HG03280 (cell line): ENCODE data around the gene POU2F3.

ENCODE experiments used
- ATAC-seq: cut with Tn5 transposase; IDR thresholded peaks from one replicate; pipeline ENCODE4 v1.9.1; 2021; ENCODE audit warnings: mild to moderate bottlenecking, moderate library complexity; ENCODE audit not compliant: unreplicated experiment

POU2F3 gene

DNA sequence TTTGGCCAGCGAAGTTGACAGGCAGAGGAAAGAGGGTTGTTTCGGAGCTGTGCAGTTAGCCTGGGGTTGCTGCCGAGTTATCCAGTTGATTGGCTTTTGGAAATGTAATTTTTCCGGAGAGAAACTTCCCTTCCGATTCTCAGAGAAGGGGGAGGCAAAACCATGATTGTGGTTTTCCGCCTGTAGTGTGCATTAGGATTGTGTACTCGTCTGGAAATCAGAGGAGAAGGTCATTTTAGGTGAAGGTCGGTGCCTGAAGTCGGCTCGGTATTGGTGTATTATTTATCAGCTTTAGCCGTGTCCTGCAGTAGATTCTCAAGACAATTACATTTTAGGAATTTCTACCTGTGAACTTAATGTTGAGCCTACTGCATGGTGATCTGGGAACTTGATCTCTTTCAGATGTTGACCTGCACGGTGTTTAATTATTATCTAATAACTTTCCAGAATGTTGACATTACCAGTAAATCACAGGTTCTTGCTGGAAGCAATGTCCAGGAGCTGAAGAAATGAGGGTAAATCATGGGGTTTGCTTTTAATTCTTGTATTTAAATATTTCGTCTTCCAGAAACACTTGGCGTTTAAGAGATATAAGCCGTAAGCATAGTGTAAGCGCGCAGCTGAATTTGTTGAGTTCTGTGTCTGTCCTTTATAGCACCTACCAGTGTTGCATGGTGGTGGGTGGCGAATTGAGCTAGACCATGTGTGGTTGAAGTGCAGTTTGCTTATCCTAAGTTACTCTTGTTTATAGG is 97.6 kb downstream of the POU2F3 start:
- ATAC-seq = no peak

DNA sequence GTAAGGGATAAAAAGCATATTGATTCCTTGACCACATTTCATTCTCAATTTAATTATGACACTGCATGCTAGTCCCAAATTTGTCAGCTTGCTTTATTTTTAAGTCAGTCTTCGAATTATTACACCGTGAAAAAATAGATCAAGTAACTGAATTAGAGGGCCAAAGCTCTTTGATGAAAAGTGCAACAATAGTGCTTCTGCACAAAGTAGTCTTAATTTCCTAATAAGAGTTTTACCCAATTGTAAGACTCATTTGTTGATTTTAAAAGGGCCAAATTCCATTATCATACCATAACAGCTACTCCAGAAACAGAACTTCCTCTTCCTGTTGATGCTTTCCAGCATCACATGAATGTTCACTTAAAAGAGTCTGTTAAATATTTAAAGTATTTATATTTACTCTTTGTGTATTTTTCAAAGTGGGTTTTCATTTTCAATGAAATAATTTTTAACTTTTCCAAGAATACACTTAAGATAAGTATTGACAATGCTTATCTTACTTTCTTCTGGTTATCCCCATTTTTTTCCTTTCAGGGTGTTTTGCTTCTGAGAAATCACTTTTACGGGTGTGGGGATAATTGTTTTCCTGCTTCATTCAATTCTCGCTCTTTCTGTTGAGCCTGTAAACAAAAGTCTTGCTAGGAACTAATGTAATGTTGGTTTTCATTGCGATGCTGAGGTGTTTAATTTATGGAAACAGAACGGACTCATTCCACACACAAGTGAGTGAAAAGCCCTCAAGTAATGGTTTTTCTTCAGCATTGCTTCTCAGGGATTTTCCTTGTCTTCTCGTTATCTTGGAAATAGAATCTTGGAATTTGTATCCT is 98.4 kb downstream of the POU2F3 start:
- ATAC-seq = no peak

- ATAC-seq = no peak
These were observed 99.5 kb downstream of the POU2F3 start for GRCh38 chr11:120339394-120339890.

- no peak for ATAC-seq
These were observed 100.6 kb downstream of the POU2F3 start for GRCh38 chr11:120340529-120340928.

DNA sequence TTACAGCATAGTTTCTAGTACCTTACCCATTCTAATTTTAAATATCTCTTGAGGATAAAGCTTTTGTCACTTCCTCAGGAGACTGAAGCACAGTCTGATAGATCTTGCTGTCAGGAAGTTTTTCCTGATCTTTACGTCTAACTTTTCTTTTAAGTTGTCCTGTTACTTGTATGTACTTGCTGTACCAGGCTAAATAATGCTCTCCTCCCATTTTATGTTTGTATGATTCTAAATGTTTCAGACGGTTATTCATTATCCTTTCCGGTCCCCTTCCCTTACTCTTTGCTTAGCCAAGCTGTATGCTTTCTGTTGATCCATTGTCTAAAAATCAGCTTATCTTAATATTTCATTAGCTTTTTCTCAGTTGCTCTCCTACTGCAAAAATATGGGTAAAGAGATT is 102.3 kb downstream of the POU2F3 start:
- no peak for ATAC-seq

DNA sequence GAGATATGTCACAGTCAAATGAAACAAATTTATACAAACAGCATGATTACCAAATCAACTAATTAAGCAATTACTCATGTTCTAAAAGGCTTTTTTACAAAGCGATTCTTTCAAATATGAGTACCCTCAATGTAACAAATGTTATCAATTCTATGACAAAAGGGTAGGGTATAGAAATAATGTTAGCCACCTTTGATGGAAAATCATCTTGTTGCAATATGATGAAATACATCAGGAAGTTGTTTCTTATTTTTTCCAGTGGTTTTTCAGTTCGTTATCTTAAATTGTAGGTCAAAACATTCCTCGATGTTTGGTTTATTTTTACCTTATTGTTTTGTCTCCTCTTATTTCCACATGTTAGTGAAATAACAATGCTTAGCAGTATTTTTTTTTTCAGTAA is 102.7 kb downstream of the POU2F3 start:
- ATAC-seq = no peak

DNA sequence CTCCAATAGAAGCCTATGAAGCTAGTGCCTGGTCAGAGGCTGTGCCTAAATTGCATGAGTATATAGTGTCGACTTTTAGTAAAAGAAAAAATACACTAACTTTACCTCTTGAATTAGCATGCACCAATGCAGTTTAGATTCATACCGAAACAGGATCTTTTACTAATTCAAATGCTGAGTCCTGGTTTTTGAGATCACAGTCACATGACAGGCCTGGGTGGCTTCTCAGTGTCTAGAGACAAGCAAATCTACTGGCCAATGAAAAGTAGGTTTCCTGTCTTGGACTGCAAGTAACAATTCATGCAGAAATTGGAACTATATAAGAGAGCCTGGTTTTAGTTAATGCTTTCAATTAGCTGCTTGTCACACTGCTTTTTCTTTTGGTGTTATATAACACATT is 103.5 kb downstream of the POU2F3 start:
- no peak for ATAC-seq

DNA sequence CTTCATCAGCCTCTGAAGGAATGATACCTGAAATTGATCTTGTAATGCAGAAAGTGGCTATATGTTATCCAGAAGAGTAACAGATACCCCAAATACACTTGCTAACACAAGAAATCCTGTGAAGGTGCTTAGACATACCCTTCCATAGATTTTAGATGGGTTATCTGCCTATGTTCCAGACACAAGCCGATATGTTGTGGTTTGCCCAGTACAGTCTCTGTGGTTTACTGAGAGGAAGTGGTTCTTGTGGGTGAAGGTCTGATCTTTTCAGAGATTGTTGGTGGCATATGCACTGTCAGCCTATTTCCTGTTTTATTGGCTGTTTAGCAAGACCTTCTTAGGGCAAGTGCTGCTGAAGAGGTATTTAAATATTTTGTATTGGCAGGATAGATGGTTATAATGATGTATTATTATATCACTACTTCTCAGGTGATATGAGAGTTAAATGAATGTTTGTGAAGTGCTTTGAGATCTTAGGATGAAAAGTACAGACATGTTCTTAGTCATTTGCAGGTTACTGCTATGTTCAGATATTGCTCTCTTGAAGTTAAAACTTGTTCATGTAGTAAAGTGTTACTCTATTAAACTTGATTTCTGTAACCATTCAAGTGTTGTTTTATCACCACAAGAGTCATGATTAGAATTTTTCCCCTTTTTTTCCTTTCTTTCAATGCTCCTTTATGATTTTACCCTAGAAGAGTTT is 104.5 kb downstream of the POU2F3 start:
- ATAC-seq = peak; percentile 89

DNA sequence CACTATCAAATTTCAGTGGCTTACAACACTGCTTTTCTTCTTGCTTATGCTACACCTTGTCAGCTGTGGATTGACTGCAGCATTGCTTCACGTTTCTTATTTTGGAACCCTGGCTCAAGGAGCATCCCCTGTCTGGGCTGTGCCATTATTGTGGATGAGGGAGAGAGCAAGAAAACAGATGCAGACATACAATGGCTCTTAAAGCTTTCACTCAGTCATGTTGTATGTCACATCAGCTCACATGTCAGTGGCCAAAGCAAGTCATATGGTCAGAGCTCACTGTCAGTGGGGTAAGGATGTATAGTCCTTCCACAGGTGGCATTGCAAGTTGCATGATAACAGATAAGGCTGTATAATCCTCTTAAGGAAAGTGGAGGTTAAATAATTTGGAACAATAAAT is 106.3 kb downstream of the POU2F3 start:
- ATAC-seq = no peak

- ATAC-seq = no peak
These were observed 110.7 kb downstream of the POU2F3 start for GRCh38 chr11:120350637-120351036.

DNA sequence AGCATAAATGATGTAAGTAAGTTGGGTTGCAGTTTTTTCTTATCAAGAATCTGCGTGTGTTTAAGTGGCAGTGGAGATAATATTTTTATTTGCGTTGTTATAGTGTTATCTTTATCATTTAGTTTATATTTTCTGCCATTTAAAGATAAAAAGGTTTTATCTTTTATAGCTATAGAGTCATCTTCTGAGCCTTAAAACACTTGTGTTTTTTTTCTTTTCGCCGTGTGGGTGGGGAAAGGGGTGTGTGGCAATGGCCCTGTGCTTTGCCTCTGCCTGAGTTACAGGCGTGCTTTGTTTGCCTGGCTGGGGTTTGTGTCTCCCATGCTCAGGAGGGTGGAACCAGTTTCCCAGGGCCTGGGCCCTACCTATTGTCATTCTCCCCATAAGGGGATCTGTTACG is 112.5 kb downstream of the POU2F3 start:
- ATAC-seq = no peak

DNA sequence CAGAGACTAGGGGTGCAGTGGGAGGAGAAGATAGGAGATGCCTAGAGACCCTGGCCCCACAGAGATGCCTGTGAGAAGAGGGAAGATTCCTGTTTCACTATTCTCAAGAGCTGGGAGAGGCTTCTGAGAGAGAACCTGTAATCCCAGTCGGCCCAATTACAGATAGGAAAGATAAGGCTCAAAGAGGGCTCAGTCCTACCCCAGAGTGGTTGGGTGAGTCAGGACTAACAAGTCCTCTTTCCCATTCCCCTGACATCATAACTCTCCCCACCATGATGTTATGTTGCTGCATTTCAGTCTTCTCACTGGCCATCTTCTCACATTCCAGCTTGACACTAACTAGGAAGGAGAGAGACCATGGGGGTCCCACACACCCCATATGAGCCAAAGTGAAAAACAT is 114.1 kb downstream of the POU2F3 start:
- ATAC-seq = no peak

GRCh38 chr11:120354779-120355178 is 114.8 kb downstream of the POU2F3 start:
- ATAC-seq = no peak

DNA sequence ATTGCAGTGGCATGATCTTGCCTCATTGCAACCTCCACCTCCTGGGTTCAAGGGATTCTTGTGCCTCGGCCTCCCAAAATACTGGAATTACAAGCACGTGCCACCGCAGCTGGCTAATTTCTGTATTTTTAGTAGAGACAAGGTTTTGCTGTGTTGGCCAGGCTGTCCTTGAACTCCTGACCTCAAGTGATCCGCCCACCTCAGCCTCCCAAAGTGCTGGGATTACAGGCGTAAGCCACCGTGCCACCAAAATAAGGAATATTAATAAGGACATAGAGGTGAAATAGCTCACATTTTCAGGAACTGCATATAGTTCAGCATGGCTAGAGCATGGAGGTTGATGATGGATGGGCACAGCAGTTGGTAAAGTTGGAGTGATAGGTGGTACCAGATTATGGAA is 117.7 kb downstream of the POU2F3 start:
- no peak for ATAC-seq

DNA sequence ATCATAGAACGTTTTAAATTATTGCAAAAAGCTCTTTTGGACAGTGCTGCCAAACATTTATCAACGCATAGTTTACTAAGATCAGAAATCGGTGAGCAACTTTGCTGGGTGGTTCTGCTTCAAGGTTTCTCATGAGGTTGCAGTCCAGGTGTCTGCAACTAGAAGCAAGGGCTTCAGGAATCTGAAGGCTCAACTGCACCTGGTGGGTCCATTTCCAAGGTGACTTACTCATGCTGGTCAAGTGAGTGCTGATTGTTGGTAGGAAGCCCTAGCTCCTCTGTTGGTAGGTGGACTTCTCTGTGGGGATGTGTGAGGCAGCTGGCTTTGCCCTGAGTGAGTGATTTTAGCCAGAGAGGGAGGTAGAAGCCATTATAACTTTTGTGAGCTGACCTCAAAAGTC is 118.8 kb downstream of the POU2F3 start:
- no peak for ATAC-seq

- no peak for ATAC-seq
These were observed 123.5 kb downstream of the POU2F3 start for GRCh38 chr11:120363436-120363835.

DNA sequence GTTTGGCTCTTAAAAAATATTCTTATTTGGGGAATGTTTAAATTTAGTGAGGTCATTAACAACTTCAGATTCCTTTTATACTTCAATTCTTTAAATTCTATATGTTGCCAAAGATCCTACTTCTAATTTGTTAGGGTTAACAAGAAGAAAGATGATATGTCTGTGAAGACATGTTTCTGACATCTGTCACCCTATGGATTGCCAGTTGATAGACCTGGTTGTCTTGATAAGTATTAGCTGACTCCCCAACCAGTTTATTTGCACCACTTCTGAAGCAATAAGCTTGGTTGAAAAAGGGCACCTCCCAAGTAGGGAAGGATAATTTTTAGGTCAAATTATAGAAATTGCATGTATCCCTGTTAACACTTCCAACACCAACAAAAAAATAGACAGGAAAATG is 125.6 kb downstream of the POU2F3 start:
- ATAC-seq = no peak
